Glutamatergic neuron (in vitro differentiated cells): ENCODE measurements around the gene GORAB. TPM values are rescaled to one million over a fixed set of nuclear protein-coding genes. Genes with fewer than 3 reads are reported as not detected.

Experiments
- DNase-seq: peaks from one replicate; pipeline ENCODE4 v3.0.0; 2022
- H3K27ac Mint-ChIP-seq: one replicate; pipeline ENCODE4 v1.8.0; 2020; ENCODE audit warnings: mild to moderate bottlenecking, mixed read lengths, inconsistent platforms; ENCODE audit not compliant: unreplicated experiment
- H3K27me3 Mint-ChIP-seq: one replicate; pipeline ENCODE4 v1.8.0; 2020; ENCODE audit warnings: mild to moderate bottlenecking, moderate library complexity, mixed read lengths, inconsistent platforms; ENCODE audit not compliant: unreplicated experiment
- H3K36me3 Mint-ChIP-seq: one replicate; pipeline ENCODE4 v1.8.0; 2020; ENCODE audit warnings: mild to moderate bottlenecking, mixed read lengths, inconsistent platforms; ENCODE audit not compliant: unreplicated experiment
- H3K4me1 Mint-ChIP-seq: one replicate; pipeline ENCODE4 v1.8.0; 2020; ENCODE audit warnings: mild to moderate bottlenecking, low read depth, mixed read lengths, inconsistent platforms; ENCODE audit not compliant: unreplicated experiment
- H3K4me3 Mint-ChIP-seq: one replicate; pipeline ENCODE4 v1.8.0; 2020; ENCODE audit warnings: mild to moderate bottlenecking, mixed read lengths, inconsistent platforms; ENCODE audit not compliant: unreplicated experiment
- H3K9me3 Mint-ChIP-seq: one replicate; pipeline ENCODE4 v1.8.0; 2020; ENCODE audit warnings: mild to moderate bottlenecking, moderate library complexity, mixed read lengths, inconsistent platforms; ENCODE audit not compliant: unreplicated experiment
- CTCF ChIP-seq: fragments of 200-600 bp; sonication (generic); IDR thresholded peaks from one replicate; pipeline ENCODE4 v1.5.0; 2021; ENCODE audit not compliant: partially characterized antibody, unreplicated experiment
- total RNA-seq: library from RNA; stranded (reverse); fragmentation: NEBNext Ultra II Directional; extraction: Animal tissue kit (Norgen Biotek cat#: 25700); gene quantifications from one replicate; pipeline ENCODE4 v1.2.1, GENCODE V29; 2021; ENCODE audit not compliant: unreplicated experiment

GORAB gene
- total RNA-seq, 1 donor from 2014 or later, result 9.1 TPM

- Mint-ChIP-seq H3K27ac (no peak overlapping the region), H3K27me3 (no peaks in the 10 kb centered on the region), H3K36me3 (no peaks in the 10 kb centered on the region), H3K9me3 (peaks cover 4% of the 10 kb centered on the region), H3K4me3 (no peak overlapping the region), H3K4me1 (peaks cover 7% of the 10 kb centered on the region)
- DNase-seq, result no peak
- TF ChIP-seq CTCF, result no peak
Observed at GRCh38 chr1:170558731-170559130, 26.8 kb downstream of the GORAB start.

- Mint-ChIP-seq H3K9me3 (peaks cover 4% of the 10 kb centered on the region), H3K4me3 (no peak overlapping the region), H3K27ac (no peak overlapping the region), H3K36me3 (no peaks in the 10 kb centered on the region), H3K27me3 (no peaks in the 10 kb centered on the region), H3K4me1 (peaks cover 7% of the 10 kb centered on the region)
- TF ChIP-seq CTCF, result no peak
- no peak for DNase-seq
Observed at GRCh38 chr1:170559166-170559565, 27.2 kb downstream of the GORAB start.

- Mint-ChIP-seq H3K36me3 (no peaks in the 10 kb centered on the region), H3K4me1 (peaks cover 7% of the 10 kb centered on the region), H3K27me3 (no peaks in the 10 kb centered on the region), H3K27ac (no peak overlapping the region), H3K4me3 (no peak overlapping the region), H3K9me3 (peaks cover 4% of the 10 kb centered on the region)
- no peak for DNase-seq
- no peak for TF ChIP-seq CTCF
Observed at GRCh38 chr1:170560681-170561285, 28.8 kb downstream of the GORAB start.

- Mint-ChIP-seq H3K27me3 (no peaks in the 10 kb centered on the region), H3K4me1 (peaks cover 7% of the 10 kb centered on the region), H3K36me3 (no peaks in the 10 kb centered on the region), H3K27ac (peak overlapping the region; percentile 63), H3K9me3 (peaks cover 4% of the 10 kb centered on the region), H3K4me3 (no peak overlapping the region)
- peak; percentile 22 for DNase-seq
- TF ChIP-seq CTCF, result no peak
Observed at GRCh38 chr1:170562646-170563338, 30.8 kb downstream of the GORAB start.

GRCh38 chr1:170567214-170567613, 35.2 kb downstream of the GORAB start:
- Mint-ChIP-seq H3K27ac (no peak overlapping the region), H3K9me3 (peaks cover 6% of the 10 kb centered on the region), H3K4me3 (no peak overlapping the region), H3K36me3 (peaks cover 11% of the 10 kb centered on the region), H3K4me1 (peaks cover 7% of the 10 kb centered on the region), H3K27me3 (no peaks in the 10 kb centered on the region)
- no peak for TF ChIP-seq CTCF
- DNase-seq, result no peak
